ENCODE measurements around the gene JCAD.
"Not testable (repeated sequence)": the region's sequence is repeated elsewhere in the genome, so short reads cannot be mapped to it uniquely, and the experiment has no call there.

Gene JCAD

GRCh38 chr10:29987471-29987870, 71.9 kb downstream of the JCAD start:
- DNase-seq (ENCODE audit: low spot score): no peak

GRCh38 chr10:29982997-29983648, 76.3 kb downstream of the JCAD start:
- no peak for DNase-seq (ENCODE audit: low spot score)

- DNase-seq (ENCODE audit: low spot score): no peak
Observed at GRCh38 chr10:29981510-29981909, 77.9 kb downstream of the JCAD start.

GRCh38 chr10:29980084-29980483, 79.3 kb downstream of the JCAD start:
- DNase-seq (ENCODE audit: low spot score): no peak

- not testable (repeated sequence) for DNase-seq (ENCODE audit: low spot score)
Observed at GRCh38 chr10:29979421-29979779, 80.0 kb downstream of the JCAD start.

- no peak for DNase-seq (ENCODE audit: low spot score)
Observed at GRCh38 chr10:29977171-29977570, 82.2 kb downstream of the JCAD start.

- DNase-seq (ENCODE audit: low spot score): no peak
Observed at GRCh38 chr10:29976134-29976533, 83.3 kb downstream of the JCAD start.

- DNase-seq (ENCODE audit: low spot score): no peak
Observed at GRCh38 chr10:29974773-29975172, 84.6 kb downstream of the JCAD start.

- DNase-seq (ENCODE audit: low spot score): no peak
Observed at GRCh38 chr10:29973921-29974320, 85.5 kb downstream of the JCAD start.

- DNase-seq (ENCODE audit: low spot score): no peak
Observed at GRCh38 chr10:29970576-29970975, 88.8 kb downstream of the JCAD start.

- no peak for DNase-seq (ENCODE audit: low spot score)
Observed at GRCh38 chr10:29970012-29970396, 89.4 kb downstream of the JCAD start.

- DNase-seq (ENCODE audit: low spot score): no peak
Observed at GRCh38 chr10:29969255-29970011, 90.0 kb downstream of the JCAD start.

- DNase-seq (ENCODE audit: low spot score): no peak
Observed at GRCh38 chr10:29968585-29968984, 90.8 kb downstream of the JCAD start.

GRCh38 chr10:29966269-29966668, 93.1 kb downstream of the JCAD start:
- no peak for DNase-seq (ENCODE audit: low spot score)
